Vagina (tissue), 2 donors: ENCODE measurements around the gene DSC3.

Experiments
- CTCF ChIP-seq, 3 experiments: fragments of 450-650 bp in 2 of 3; fragments of 200-600 bp in 1 of 3; sonication (generic) in 1 of 3; IDR thresholded peaks; one replicate each; pipeline ENCODE4 v1.5.1; 2017 to 2019; ENCODE audit warnings: antibody characterized with exemption in 3 of 3, mild to moderate bottlenecking in 2 of 3, moderate library complexity in 2 of 3
- POLR2AphosphoS5 ChIP-seq, 2 donors: sonication (generic); formaldehyde crosslinking; IDR thresholded peaks; one replicate each; pipeline ENCODE4 v1.9.0; 2017; ENCODE audit warnings: antibody characterized with exemption in 2 of 2, mild to moderate bottlenecking in 2 of 2, low read depth in 1 of 2; ENCODE audit not compliant: insufficient read depth in 1 of 2

- TF ChIP-seq CTCF (IDR thresholded peaks at IDR 0.05) (no peak), POLR2AphosphoS5 (IDR thresholded peaks at IDR 0.05; ENCODE audit: insufficient read depth in 1 of 2, low read depth in 1 of 2) (no peak)
Observed at GRCh38 chr18:31065036-31065773, 22.7 kb upstream of the DSC3 start.
